ENCODE results near the gene TTBK2. TPM values are rescaled to one million over a fixed set of nuclear protein-coding genes. Genes with fewer than 3 reads are reported as not detected.

The TTBK2 gene
- total and polyA plus RNA-seq, 10 of the 15 experiments (the other 5 are each of a cell fraction or from before 2014, with no cell fraction given): 0.66 to 9.1 (median 3.7) TPM

DNA sequence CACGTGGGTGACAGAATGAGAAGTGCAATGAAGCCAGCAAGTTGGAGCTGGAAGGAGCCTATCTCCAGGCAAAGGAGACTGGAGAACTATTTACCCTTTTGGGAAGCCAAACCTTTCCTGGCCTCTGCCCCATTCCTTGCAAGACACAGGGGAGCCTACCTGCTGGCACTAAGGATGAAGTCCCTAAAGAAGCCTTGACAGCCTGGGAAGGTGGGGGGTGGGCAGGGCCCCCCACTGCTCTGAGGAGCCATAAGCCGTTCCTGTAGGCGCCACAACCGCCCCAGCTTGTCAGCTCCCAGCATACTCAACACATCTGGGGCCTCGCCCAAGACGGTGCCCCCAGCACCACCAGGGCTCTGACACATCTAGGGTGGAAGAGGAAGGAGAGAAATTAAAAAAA lies 189.1 kb downstream of the TTBK2 start:
- POLR2A ChIA-PET: no interaction called here
- Histone ChIP-seq H3K27ac (ENCODE audit: control insufficient read depth, insufficient read depth) (no peak overlapping the region), H3K4me1 (ENCODE audit: control insufficient read depth, insufficient read depth, low read length) (peaks cover 18% of the 10 kb centered on the region), H3K4me2 (ENCODE audit: control insufficient read depth, insufficient read depth) (no peak overlapping the region), H3K27me3 (replicated peaks in 1 of 2; ENCODE audit: control insufficient read depth in 2 of 2, insufficient read depth in 2 of 2, low read length in 1 of 2) (no peaks in the 10 kb centered on the region), H2AFZ (ENCODE audit: control insufficient read depth, low read depth, low read length) (no peak overlapping the region), H3K9me3 (replicated peaks; ENCODE audit: control insufficient read depth, insufficient read depth, low read length) (no peaks in the 10 kb centered on the region), H3K36me3 (ENCODE audit: control insufficient read depth in 2 of 2, insufficient read depth in 2 of 2, low read length in 1 of 2) (peaks cover 13 to 15% of the 10 kb centered on the region in 2 experiments), H3K4me3 (no peak overlapping the region), H4K20me1 (ENCODE audit: control insufficient read depth, insufficient read depth) (no peaks in the 10 kb centered on the region), H3K79me2 (ENCODE audit: control insufficient read depth, insufficient read depth, low read length) (peaks cover 6% of the 10 kb centered on the region), H3K9ac (ENCODE audit: control insufficient read depth, insufficient read depth, low read length) (no peak overlapping the region)
- no TSS peak for BruUV-seq (replicated peaks)
- CTCF ChIA-PET: no interaction called here
- 94% methylated on average over 6 of the region's 6 CpGs for WGBS (ENCODE audit: insufficient coverage, insufficient replicate concordance, low lambda C conversion rate, missing lambda C conversion rate)
- FAIRE-seq (no peak), ATAC-seq (no peak), DNase-seq (ENCODE audit: low read depth, low spot score) (no peak)
- TF ChIP-seq POLR2AphosphoS5 (IDR thresholded peaks at IDR 0.05; ENCODE audit: low read length) (no peak), BCLAF1 (IDR thresholded peaks at IDR 0.05) (no peak), HDAC6 (IDR thresholded peaks at IDR 0.05; ENCODE audit: unreplicated experiment) (no peak), FOXM1 (IDR thresholded peaks at IDR 0.05; ENCODE audit: low read depth, low read length) (no peak), STAT3 (IDR thresholded peaks at IDR 0.05; ENCODE audit: low read depth, low read length) (no peak), MTA3 (IDR thresholded peaks at IDR 0.05; ENCODE audit: borderline replicate concordance, low read length) (no peak), SMAD5 (IDR thresholded peaks at IDR 0.05; ENCODE audit: low read depth) (no peak), WRNIP1 (IDR thresholded peaks at IDR 0.05; ENCODE audit: borderline replicate concordance, low read depth, low read length) (no peak), BACH1 (IDR thresholded peaks at IDR 0.05; ENCODE audit: borderline replicate concordance) (no peak), JUND (IDR thresholded peaks at IDR 0.05; ENCODE audit: low read depth, low read length) (no peak), ETV6 (conservative IDR thresholded peaks at IDR 0.05 in 1 of 2, IDR thresholded peaks at IDR 0.05 in 1 of 2; ENCODE audit: borderline replicate concordance in 1 of 2, low read depth in 1 of 2) (no peak)
- TF ChIP-seq, protein P1, sequence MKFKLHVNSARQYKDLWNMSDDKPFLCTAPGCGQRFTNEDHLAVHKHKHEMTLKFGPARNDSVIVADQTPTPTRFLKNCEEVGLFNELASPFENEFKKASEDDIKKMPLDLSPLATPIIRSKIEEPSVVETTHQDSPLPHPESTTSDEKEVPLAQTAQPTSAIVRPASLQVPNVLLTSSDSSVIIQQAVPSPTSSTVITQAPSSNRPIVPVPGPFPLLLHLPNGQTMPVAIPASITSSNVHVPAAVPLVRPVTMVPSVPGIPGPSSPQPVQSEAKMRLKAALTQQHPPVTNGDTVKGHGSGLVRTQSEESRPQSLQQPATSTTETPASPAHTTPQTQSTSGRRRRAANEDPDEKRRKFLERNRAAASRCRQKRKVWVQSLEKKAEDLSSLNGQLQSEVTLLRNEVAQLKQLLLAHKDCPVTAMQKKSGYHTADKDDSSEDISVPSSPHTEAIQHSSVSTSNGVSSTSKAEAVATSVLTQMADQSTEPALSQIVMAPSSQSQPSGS (IDR thresholded peaks at IDR 0.05; ENCODE audit: low read length): no peak
- TF ChIP-seq, protein P2, sequence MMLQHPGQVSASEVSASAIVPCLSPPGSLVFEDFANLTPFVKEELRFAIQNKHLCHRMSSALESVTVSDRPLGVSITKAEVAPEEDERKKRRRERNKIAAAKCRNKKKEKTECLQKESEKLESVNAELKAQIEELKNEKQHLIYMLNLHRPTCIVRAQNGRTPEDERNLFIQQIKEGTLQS (IDR thresholded peaks at IDR 0.05; ENCODE audit: borderline replicate concordance, extremely low read depth, low read depth, low read length): no peak
- RAD21 ChIA-PET (ENCODE audit: unreplicated experiment): interaction anchor here (1.4 kb wide), 1 partner anchor 195 kb away, joined by 3 read pairs; no protein-coding TSS in a partner anchor
- in situ Hi-C loops (cut with MboI) (no loop called here), intact Hi-C loops (cut with micrococcal nuclease; ENCODE audit: unreplicated experiment) (loop anchor here (10.0 kb wide), 1 partner anchor 193 kb away; the partner anchor contains the start of gene TTBK2)
- SMC1A ChIA-PET (ENCODE audit: uncharacterized antibody, unreplicated experiment): no interaction called here
